NCI-H2107 (cell line): ENCODE results near the gene PCDHA8.
"Not testable (repeated sequence)": the region's sequence is repeated elsewhere in the genome, so short reads cannot be mapped to it uniquely, and the experiment has no call there.

Experiments
- DNase-seq: peaks from one replicate; lab custom pipeline; 2025; lab: John Stamatoyannopoulos, UW

Gene PCDHA8

DNA sequence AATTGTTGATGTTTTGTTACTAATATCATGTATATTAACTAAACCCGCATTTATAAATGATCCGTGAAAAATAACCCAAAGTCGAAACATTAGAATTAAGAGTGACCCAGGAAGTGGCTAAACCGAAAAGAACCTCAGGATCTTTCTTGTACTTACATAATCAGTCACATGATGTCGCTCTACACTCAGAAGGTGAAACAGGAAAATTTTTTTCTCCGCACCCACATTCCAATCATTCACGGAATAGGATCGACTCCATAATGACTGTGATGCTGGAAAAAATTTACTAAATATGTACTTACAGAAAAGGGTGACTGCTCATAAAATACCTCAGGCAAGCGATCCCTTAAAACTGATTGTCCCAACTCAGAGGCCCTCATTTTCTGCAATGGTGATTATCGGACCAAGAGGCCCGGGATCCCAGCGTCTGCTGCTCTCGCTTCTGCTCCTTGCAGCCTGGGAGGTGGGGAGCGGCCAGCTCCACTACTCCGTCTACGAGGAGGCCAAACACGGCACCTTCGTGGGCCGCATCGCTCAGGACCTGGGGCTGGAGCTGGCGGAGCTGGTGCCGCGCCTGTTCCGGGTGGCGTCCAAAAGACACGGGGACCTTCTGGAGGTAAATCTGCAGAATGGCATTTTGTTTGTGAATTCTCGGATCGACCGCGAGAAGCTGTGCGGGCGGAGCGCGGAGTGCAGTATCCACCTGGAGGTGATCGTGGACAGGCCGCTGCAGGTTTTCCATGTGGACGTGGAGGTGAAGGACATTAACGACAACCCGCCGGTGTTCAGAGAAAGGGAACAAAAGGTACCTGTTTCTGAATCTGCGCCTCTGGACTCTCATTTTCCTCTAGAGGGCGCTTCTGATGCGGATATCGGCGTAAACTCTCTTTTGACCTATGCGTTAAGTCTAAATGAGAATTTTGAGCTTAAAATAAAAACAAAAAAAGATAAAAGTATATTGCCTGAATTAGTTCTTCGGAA lies 34.4 kb downstream of the PCDHA8 start, which contains the start of gene PCDHA12:
Gene PCDHA12, plus strand, starts transcription at position 224 of the 981 bp plus-strand sequence. Its CDS starts 165 bp downstream, at position 389.
- DNase-seq, result no peak

DNA sequence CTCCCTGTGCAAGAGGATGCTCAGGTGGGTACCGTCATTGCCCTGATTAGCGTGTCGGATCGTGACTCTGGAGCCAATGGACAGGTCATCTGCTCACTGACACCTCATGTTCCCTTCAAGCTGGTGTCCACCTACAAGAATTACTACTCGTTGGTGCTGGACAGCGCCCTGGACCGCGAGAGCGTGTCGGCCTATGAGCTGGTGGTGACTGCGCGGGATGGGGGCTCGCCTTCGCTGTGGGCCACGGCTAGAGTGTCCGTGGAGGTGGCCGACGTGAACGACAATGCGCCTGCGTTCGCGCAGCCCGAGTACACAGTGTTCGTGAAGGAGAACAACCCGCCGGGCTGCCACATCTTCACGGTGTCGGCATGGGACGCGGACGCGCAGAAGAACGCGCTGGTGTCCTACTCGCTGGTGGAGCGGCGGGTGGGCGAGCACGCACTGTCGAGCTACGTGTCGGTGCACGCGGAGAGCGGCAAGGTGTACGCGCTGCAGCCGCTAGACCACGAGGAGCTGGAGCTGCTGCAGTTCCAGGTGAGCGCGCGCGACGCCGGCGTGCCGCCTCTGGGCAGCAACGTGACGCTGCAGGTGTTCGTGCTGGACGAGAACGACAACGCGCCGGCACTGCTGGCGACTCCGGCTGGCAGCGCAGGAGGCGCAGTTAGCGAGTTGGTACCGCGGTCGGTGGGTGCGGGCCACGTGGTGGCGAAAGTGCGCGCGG lies 35.7 kb downstream of the PCDHA8 start:
- DNase-seq, result not testable (repeated sequence)

DNA sequence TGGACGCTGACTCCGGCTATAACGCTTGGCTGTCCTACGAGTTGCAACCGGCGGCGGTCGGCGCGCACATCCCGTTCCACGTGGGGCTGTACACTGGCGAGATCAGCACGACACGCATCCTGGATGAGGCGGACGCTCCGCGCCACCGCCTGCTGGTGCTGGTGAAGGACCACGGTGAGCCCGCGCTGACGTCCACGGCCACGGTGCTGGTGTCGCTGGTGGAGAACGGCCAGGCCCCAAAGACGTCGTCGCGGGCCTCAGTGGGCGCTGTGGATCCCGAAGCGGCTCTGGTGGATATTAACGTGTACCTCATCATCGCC lies 36.2 kb downstream of the PCDHA8 start:
- DNase-seq, result no peak

DNA sequence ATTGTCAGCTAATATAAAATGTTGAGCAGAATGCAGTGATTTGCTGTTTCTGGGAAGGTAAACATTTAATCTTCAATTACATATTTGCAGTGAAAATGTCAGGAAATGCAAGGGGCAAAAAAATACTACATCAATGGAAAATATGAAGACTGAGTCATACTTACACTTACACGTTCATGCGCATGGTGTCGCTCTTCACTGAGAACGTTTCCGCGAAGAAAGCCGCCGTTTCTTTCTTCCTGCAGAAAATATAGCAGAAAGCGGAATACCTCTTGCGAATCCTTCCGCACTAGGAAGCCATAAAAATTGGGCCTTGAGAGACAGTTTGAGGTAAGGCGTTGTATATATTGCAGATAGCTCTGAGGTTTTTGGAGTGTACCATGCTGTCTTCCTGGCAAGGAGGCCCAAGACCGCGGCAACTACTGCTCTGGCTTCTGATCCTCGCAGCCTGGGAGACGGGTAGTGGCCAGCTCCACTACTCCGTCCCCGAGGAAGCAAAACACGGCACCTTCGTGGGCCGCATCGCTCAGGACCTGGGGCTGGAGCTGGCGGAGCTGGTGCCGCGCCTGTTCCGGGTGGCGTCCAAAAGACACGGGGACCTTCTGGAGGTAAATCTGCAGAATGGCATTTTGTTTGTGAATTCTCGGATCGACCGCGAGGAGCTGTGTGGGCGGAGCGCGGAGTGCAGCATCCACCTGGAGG lies 41.1 kb downstream of the PCDHA8 start, which contains the start of gene PCDHA13:
Gene PCDHA13, plus strand, starts transcription at position 236 of the 702 bp plus-strand sequence. Its CDS starts 145 bp downstream, at position 381.
- DNase-seq, result no peak

DNA sequence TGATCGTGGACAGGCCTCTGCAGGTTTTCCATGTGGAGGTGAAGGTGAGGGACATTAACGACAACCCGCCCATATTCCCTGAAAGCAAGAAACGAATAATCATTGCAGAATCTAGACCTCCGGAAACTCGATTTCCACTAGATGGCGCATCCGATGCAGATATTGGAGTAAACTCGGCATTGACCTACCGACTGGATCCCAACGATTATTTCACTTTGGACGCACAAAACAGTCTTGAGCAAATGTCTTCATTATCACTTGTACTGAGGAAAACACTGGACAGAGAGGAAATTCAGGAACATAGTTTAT lies 41.6 kb downstream of the PCDHA8 start:
- DNase-seq, result no peak

DNA sequence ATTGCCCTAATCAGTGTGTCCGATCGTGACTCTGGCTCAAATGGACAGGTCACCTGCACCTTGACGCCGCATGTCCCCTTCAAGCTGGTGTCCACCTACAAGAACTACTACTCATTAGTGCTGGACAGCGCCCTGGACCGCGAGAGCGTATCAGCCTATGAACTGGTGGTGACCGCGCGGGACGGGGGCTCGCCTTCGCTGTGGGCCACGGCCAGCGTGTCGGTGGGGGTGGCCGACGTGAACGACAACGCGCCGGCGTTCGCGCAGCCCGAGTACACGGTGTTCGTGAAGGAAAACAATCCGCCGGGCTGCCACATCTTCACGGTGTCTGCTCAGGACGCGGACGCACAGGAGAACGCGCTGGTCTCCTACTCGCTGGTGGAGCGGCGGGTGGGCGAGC lies 42.4 kb downstream of the PCDHA8 start:
- DNase-seq, result no peak

DNA sequence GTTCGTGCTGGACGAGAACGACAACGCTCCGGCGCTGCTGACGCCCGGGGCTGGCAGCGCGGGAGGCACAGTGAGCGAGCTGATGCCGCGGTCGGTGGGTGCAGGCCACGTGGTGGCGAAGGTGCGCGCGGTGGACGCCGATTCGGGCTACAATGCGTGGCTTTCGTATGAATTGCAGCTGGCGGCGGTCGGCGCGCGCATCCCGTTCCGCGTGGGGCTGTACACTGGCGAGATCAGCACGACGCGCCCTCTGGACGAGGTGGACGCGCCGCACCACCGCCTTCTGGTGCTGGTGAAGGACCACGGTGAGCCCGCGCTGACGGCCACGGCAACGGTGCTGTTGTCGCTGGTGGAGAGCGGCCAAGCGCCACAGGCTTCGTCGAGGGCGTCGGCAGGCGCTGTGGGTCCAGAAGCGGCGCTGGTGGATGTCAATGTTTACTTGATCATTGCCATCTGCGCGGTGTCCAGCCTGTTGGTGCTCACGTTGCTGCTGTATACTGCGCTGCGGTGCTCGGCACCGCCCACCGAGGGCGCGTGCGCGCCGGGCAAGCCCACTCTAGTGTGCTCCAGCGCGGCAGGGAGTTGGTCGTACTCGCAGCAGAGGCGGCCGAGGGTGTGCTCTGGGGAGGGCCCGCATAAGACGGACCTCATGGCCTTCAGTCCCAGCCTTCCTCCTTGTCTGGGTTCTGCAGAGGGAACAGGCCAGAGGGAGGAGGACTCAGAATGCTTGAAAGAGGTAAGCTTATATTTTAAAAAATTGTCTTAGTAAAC lies 43.1 kb downstream of the PCDHA8 start:
- no peak for DNase-seq
